SK-N-SH (cell line): ENCODE results near the gene CRB1. TPM values are rescaled to one million over a fixed set of nuclear protein-coding genes. Genes with fewer than 3 reads are reported as not detected.

Source experiments
- CTCF ChIA-PET: fragments of 300-600, 350-600 bp; formaldehyde crosslinking; extraction: SDS; loops from one replicate; lab custom pipeline; 2021; lab: Yijun Ruan, JAX
- POLR2A ChIA-PET: fragments of 350-600 bp; sonication (Branson Sonifier 250); formaldehyde crosslinking; extraction: SDS; loops from one replicate; lab custom pipeline; 2020; ENCODE audit warnings: antibody characterized with exemption, inconsistent platforms; lab: Yijun Ruan, JAX
- DNase-seq: peaks from one replicate; pipeline ENCODE4 v3.0.0; 2012
- H2AFZ ChIP-seq: fragments of 200-600 bp; sonication (generic); 2 replicates; pipeline ENCODE4 v1.8.1; 2016; ENCODE audit warnings: antibody characterized with exemption, mild to moderate bottlenecking, low read depth
- H3F3A ChIP-seq: fragments of 200-600 bp; sonication (generic); replicated peaks from 2 replicates; pipeline ENCODE3; 2016; ENCODE audit warnings: antibody characterized with exemption, mild to moderate bottlenecking; ENCODE audit not compliant: insufficient read depth
- H3K27ac ChIP-seq, 2 experiments: fragments of 200-500 bp in 1 of 2; fragments of 200-600 bp in 1 of 2; sonication (Bioruptor generic) in 1 of 2; sonication (generic), shearing (Covaris generic) in 1 of 2; 2 replicates each; pipeline versions ENCODE4 v1.5.1 to v1.6.1; 2014 to 2016; ENCODE audit warnings: low read depth in 2 of 2, inconsistent platforms in 1 of 2, low read length in 1 of 2, mild to moderate bottlenecking in 1 of 2, mixed read lengths in 1 of 2
- H3K27me3 ChIP-seq: fragments of 200-600 bp; sonication (generic), shearing (Covaris generic); 2 replicates; pipeline ENCODE4 v1.6.1; 2016; ENCODE audit warnings: mixed run types; ENCODE audit not compliant: insufficient read depth
- H3K36me3 ChIP-seq, 2 experiments: fragments of 200-500 bp in 1 of 2; fragments of 200-600 bp in 1 of 2; sonication (Bioruptor generic) in 1 of 2; sonication (generic) in 1 of 2; replicated peaks in 1 of 2; 2 replicates each; pipeline versions ENCODE3 to v1.5.1; 2014 to 2016; ENCODE audit warnings: low read length in 1 of 2, mild to moderate bottlenecking in 1 of 2; ENCODE audit not compliant: insufficient read depth in 2 of 2, control insufficient read depth in 1 of 2
- H3K4me1 ChIP-seq, 2 experiments: fragments of 200-500 bp in 1 of 2; fragments of 200-600 bp in 1 of 2; sonication (Bioruptor generic) in 1 of 2; sonication (generic), shearing (Covaris generic) in 1 of 2; 2 replicates each; pipeline versions ENCODE4 v1.5.1 to v1.6.1; 2014 to 2016; ENCODE audit warnings: low read depth in 1 of 2, low read length in 1 of 2, mixed run types in 1 of 2; ENCODE audit not compliant: insufficient read depth in 2 of 2, control insufficient read depth in 1 of 2
- H3K4me2 ChIP-seq: fragments of 200-600 bp; sonication (generic), shearing (Covaris generic); 2 replicates; pipeline ENCODE4 v1.6.1; 2017; ENCODE audit warnings: mixed run types
- H3K4me3 ChIP-seq, 2 experiments: fragments of 200-500 bp in 1 of 2; fragments of 200-600 bp in 1 of 2; sonication (Bioruptor generic) in 1 of 2; sonication (generic), shearing (Covaris generic) in 1 of 2; 2 replicates each; pipeline versions ENCODE4 v1.5.1 to v1.8.1; 2014 to 2016; ENCODE audit warnings: low read depth in 2 of 2, inconsistent platforms in 1 of 2, low read length in 1 of 2, mild to moderate bottlenecking in 1 of 2, mixed read lengths in 1 of 2, moderate library complexity in 1 of 2
- H3K79me2 ChIP-seq: fragments of 200-600 bp; sonication (generic); 2 replicates; pipeline ENCODE4 v1.8.1; 2017; ENCODE audit warnings: mild to moderate bottlenecking; ENCODE audit not compliant: insufficient read depth
- H3K9ac ChIP-seq: fragments of 200-600 bp; sonication (generic); 2 replicates; pipeline ENCODE4 v1.6.1; 2017; ENCODE audit warnings: mixed run types
- H3K9me2 ChIP-seq: fragments of 200-600 bp; sonication (generic); 2 replicates; pipeline ENCODE4 v1.6.1; 2017; ENCODE audit warnings: mixed run types
- H3K9me3 ChIP-seq: fragments of 200-600 bp; sonication (generic); 2 replicates; pipeline ENCODE4 v1.6.1; 2017; ENCODE audit warnings: mixed run types, mild to moderate bottlenecking, moderate library complexity
- H4K20me1 ChIP-seq: fragments of 200-600 bp; sonication (generic); 2 replicates; pipeline ENCODE4 v1.6.1; 2017; ENCODE audit warnings: mild to moderate bottlenecking, mixed run types; ENCODE audit not compliant: insufficient read depth
- FOSL2 ChIP-seq: IDR thresholded peaks from 2 replicates; pipeline ENCODE4 v1.4.0; 2012; ENCODE audit warnings: low read depth, mild to moderate bottlenecking, moderate library complexity, borderline replicate concordance
- FOXJ3 ChIP-seq: sonication (generic); formaldehyde crosslinking; IDR thresholded peaks from 2 replicates; pipeline ENCODE4 v1.5.1; 2020; ENCODE audit warnings: mild to moderate bottlenecking, missing genetic modification reagents
- FOXM1 ChIP-seq: IDR thresholded peaks from 2 replicates; pipeline ENCODE4 v1.4.0; 2012; ENCODE audit warnings: low read depth, mild to moderate bottlenecking
- GABPA ChIP-seq: IDR thresholded peaks from 2 replicates; pipeline ENCODE4 v1.4.0; 2012; ENCODE audit warnings: low read depth, mild to moderate bottlenecking
- MEF2A ChIP-seq: IDR thresholded peaks from 2 replicates; pipeline ENCODE4 v1.4.0; 2012; ENCODE audit warnings: low read depth, borderline replicate concordance
- NRF1 ChIP-seq: IDR thresholded peaks from 2 replicates; pipeline ENCODE4 v1.6.1; 2012; ENCODE audit warnings: low read depth, mild to moderate bottlenecking, low read length
- POLR2AphosphoS5 ChIP-seq: IDR thresholded peaks from 2 replicates; pipeline ENCODE4 v1.6.1; 2012; ENCODE audit warnings: low read depth, low read length
- SIN3A ChIP-seq: IDR thresholded peaks from 2 replicates; pipeline ENCODE4 v1.6.1; 2012; ENCODE audit warnings: low read depth, mild to moderate bottlenecking, low read length, moderate library complexity, borderline replicate concordance
- TAF1 ChIP-seq: IDR thresholded peaks from 2 replicates; pipeline ENCODE4 v1.6.1; 2012; ENCODE audit warnings: low read depth, mild to moderate bottlenecking, low read length, moderate library complexity, borderline replicate concordance
- USF1 ChIP-seq: IDR thresholded peaks from 2 replicates; pipeline ENCODE4 v1.4.0; 2012; ENCODE audit warnings: low read depth, borderline replicate concordance
- WGBS: methylation state at CpG from one replicate; pipeline ENCODE4 v1.1.6; 2017; ENCODE audit warnings: low lambda C conversion rate; 5-methylcytosine and 5-hydroxymethylcytosine counted together
- polyA plus RNA-seq, 3 experiments: library from polyadenylated mRNA; depleted of rRNA; stranded (reverse); fragments of >200 nt; gene quantifications; 2 replicates each; pipeline ENCODE4 v1.2.3, GENCODE V29; 2012
- TF ChIP-seq, protein P1 (sequence below): fragments of 200-600 bp; sonication (generic); IDR thresholded peaks from 2 replicates; pipeline ENCODE4 v1.6.1; 2017; ENCODE audit warnings: antibody characterized with exemption, mild to moderate bottlenecking, moderate library complexity
- TF ChIP-seq, protein P2 (sequence below): IDR thresholded peaks from 2 replicates; pipeline ENCODE4 v1.6.1; 2012; ENCODE audit warnings: mild to moderate bottlenecking, low read depth, low read length, moderate library complexity
- TF ChIP-seq, protein P3 (sequence below): fragments of 150-350 bp; IDR thresholded peaks from 2 replicates; pipeline ENCODE4 v1.6.1; 2017; ENCODE audit warnings: antibody characterized with exemption, low read length, low read depth, borderline replicate concordance

The CRB1 gene
- polyA plus RNA-seq, 1 of the 3 experiments (the other 2 are of a cell fraction), result 0.13 TPM

DNA sequence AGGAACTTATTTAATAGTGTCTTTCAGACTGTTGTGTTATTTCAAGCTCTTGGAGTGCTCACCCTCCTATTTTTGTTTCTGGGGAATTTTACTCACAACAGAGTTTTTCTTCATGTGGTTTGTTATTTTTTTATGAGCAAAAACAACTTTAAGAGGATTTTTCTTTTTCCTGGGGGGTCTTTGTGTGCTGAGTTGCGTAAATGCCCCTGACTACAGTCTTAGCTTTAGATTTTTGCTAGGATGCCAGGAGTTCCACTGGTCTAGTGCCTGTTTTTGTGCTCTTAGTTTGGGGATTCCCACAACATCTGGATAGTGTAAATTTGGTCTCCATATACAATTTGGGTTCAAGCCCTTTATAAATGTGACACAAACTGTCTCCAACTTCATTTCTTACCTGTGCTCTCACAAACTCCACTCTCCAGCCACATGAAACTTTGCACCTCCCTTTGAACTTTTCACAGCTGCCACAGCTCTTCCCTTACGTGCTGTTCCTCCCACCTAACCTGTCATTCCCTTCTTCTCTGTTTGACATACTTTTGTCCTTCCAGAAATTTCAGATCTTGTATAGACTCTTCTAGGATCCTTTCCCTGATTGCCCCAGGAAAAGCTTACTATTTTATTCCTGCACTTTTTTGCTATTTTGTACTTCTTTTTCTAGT, 180.2 kb downstream of the CRB1 start (continued):
- TF ChIP-seq SIN3A (no peak), FOXM1 (no peak), FOXJ3 (CRISPR knock-in tag) (no peak), GABPA (no peak), FOSL2 (no peak), NRF1 (no peak)
- TF ChIP-seq, protein P1, sequence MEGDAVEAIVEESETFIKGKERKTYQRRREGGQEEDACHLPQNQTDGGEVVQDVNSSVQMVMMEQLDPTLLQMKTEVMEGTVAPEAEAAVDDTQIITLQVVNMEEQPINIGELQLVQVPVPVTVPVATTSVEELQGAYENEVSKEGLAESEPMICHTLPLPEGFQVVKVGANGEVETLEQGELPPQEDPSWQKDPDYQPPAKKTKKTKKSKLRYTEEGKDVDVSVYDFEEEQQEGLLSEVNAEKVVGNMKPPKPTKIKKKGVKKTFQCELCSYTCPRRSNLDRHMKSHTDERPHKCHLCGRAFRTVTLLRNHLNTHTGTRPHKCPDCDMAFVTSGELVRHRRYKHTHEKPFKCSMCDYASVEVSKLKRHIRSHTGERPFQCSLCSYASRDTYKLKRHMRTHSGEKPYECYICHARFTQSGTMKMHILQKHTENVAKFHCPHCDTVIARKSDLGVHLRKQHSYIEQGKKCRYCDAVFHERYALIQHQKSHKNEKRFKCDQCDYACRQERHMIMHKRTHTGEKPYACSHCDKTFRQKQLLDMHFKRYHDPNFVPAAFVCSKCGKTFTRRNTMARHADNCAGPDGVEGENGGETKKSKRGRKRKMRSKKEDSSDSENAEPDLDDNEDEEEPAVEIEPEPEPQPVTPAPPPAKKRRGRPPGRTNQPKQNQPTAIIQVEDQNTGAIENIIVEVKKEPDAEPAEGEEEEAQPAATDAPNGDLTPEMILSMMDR, result no peak
- TF ChIP-seq, protein P2, sequence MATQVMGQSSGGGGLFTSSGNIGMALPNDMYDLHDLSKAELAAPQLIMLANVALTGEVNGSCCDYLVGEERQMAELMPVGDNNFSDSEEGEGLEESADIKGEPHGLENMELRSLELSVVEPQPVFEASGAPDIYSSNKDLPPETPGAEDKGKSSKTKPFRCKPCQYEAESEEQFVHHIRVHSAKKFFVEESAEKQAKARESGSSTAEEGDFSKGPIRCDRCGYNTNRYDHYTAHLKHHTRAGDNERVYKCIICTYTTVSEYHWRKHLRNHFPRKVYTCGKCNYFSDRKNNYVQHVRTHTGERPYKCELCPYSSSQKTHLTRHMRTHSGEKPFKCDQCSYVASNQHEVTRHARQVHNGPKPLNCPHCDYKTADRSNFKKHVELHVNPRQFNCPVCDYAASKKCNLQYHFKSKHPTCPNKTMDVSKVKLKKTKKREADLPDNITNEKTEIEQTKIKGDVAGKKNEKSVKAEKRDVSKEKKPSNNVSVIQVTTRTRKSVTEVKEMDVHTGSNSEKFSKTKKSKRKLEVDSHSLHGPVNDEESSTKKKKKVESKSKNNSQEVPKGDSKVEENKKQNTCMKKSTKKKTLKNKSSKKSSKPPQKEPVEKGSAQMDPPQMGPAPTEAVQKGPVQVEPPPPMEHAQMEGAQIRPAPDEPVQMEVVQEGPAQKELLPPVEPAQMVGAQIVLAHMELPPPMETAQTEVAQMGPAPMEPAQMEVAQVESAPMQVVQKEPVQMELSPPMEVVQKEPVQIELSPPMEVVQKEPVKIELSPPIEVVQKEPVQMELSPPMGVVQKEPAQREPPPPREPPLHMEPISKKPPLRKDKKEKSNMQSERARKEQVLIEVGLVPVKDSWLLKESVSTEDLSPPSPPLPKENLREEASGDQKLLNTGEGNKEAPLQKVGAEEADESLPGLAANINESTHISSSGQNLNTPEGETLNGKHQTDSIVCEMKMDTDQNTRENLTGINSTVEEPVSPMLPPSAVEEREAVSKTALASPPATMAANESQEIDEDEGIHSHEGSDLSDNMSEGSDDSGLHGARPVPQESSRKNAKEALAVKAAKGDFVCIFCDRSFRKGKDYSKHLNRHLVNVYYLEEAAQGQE, result no peak

GRCh38 chr1:197451381-197451780, 183.3 kb downstream of the CRB1 start:
- no peaks in the 10 kb centered on the region for H3K79me2 ChIP-seq
- no peaks in the 10 kb centered on the region for H3K36me3 ChIP-seq
- H3K4me3 ChIP-seq, result no peak overlapping the region
- WGBS, result 57% methylated on average over 5 of the region's 5 CpGs
- H4K20me1 ChIP-seq, result no peaks in the 10 kb centered on the region
- no peak for TF ChIP-seq TAF1
- no peak for TF ChIP-seq USF1
- TF ChIP-seq, protein P3, sequence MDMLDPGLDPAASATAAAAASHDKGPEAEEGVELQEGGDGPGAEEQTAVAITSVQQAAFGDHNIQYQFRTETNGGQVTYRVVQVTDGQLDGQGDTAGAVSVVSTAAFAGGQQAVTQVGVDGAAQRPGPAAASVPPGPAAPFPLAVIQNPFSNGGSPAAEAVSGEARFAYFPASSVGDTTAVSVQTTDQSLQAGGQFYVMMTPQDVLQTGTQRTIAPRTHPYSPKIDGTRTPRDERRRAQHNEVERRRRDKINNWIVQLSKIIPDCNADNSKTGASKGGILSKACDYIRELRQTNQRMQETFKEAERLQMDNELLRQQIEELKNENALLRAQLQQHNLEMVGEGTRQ, result no peak
- TF ChIP-seq FOXM1, result no peak
- TF ChIP-seq, protein P1, result no peak
- TF ChIP-seq MEF2A, result no peak
- no peak for TF ChIP-seq POLR2AphosphoS5
- no peak for TF ChIP-seq NRF1
- peaks cover 4% of the 10 kb centered on the region for H3F3A ChIP-seq
- no peak overlapping the region for H3K9ac ChIP-seq
- no peaks in the 10 kb centered on the region for H3K4me1 ChIP-seq
- peak overlapping the region; percentile 22; the same call in 1 of the 2 replicates for H2AFZ ChIP-seq
- CTCF ChIA-PET, result no interaction called here
- DNase-seq, result no peak
- no peaks in the 10 kb centered on the region for H3K9me2 ChIP-seq
- H3K9me3 ChIP-seq, result no peaks in the 10 kb centered on the region
- POLR2A ChIA-PET, result no interaction called here
- no peak overlapping the region for H3K27ac ChIP-seq
- H3K4me2 ChIP-seq, result no peak overlapping the region
- H3K27me3 ChIP-seq, result no peaks in the 10 kb centered on the region
